Endothelial cell of umbilical vein (primary cell): ENCODE measurements around the gene ZFAND6.

Experiments used
- CTCF ChIP-seq, 2 donors: IDR thresholded peaks; 1 replicate in 1 of 2; 2 replicates in 1 of 2; pipeline ENCODE4 v1.5.1; 2011; ENCODE audit warnings: low read length in 2 of 2, mild to moderate bottlenecking in 2 of 2, moderate library complexity in 2 of 2, control low read depth in 1 of 2, inconsistent platforms in 1 of 2, low read depth in 1 of 2; ENCODE audit not compliant: insufficient read depth in 1 of 2; ENCODE audit errors: extremely low read depth in 1 of 2
- POLR2A ChIP-seq: IDR thresholded peaks from 2 replicates; pipeline ENCODE4 v1.6.1; 2012; ENCODE audit warnings: low read depth, mild to moderate bottlenecking, control low read depth, low read length

GRCh38 chr15:80179935-80180334 is 120.5 kb downstream of the ZFAND6 start:
- TF ChIP-seq POLR2A = no peak
- TF ChIP-seq CTCF (IDR thresholded peaks at IDR 0.05; ENCODE audit: extremely low read depth in 1 of 2, insufficient read depth in 1 of 2, low read depth in 1 of 2, low read length in 2 of 2) = no peak
